GM12878 (cell line): ENCODE data around the gene CLEC16A.

ENCODE experiments used
- CTCF ChIP-seq, 3 experiments: IDR thresholded peaks in 2 of 3; conservative IDR thresholded peaks in 1 of 3; 2 replicates each; pipeline ENCODE4 v1.5.1; 2011; ENCODE audit warnings: low read depth in 3 of 3, low read length in 3 of 3, mild to moderate bottlenecking in 3 of 3, control low read depth in 2 of 3, moderate library complexity in 2 of 3, inconsistent platforms in 1 of 3, mixed read lengths in 1 of 3; ENCODE audit not compliant: control insufficient read depth in 2 of 3, insufficient read depth in 1 of 3; ENCODE audit errors: extremely low read depth in 1 of 3
- NR2C2 ChIP-seq: IDR thresholded peaks from 2 replicates; pipeline ENCODE4 v1.6.1; 2011; ENCODE audit warnings: borderline replicate concordance, low read depth; ENCODE audit not compliant: control insufficient read depth, insufficient read length
- PKNOX1 ChIP-seq: fragments of 450-650 bp; IDR thresholded peaks from 2 replicates; pipeline ENCODE4 v1.6.1; 2016; ENCODE audit warnings: mild to moderate bottlenecking
- POLR2A ChIP-seq: IDR thresholded peaks from 2 replicates; pipeline ENCODE4 v1.6.1; 2011; ENCODE audit warnings: low read depth, mild to moderate bottlenecking, low read length
- SKIL ChIP-seq: fragments of 450-650 bp; IDR thresholded peaks from 2 replicates; pipeline ENCODE4 v1.6.1; 2017; ENCODE audit warnings: mild to moderate bottlenecking, low read depth, inconsistent platforms; ENCODE audit not compliant: poor library complexity, severe bottlenecking
- TAF1 ChIP-seq: IDR thresholded peaks from 2 replicates; pipeline ENCODE4 v1.6.1; 2011; ENCODE audit warnings: mild to moderate bottlenecking, low read depth, low read length, borderline replicate concordance
- YBX1 ChIP-seq: fragments of 450-650 bp; IDR thresholded peaks from 2 replicates; pipeline ENCODE4 v1.6.1; 2016; ENCODE audit warnings: antibody characterized with exemption
- YY1 ChIP-seq: IDR thresholded peaks from 2 replicates; pipeline ENCODE4 v1.6.1; 2011; ENCODE audit warnings: low read depth, mild to moderate bottlenecking, low read length
- ZNF384 ChIP-seq: IDR thresholded peaks from 2 replicates; pipeline ENCODE4 v1.6.1; 2012; ENCODE audit warnings: low read depth, mild to moderate bottlenecking, low read length, improper control_type of control experiment, borderline replicate concordance

GRCh38 chr16:11050944-11051343 is 106.6 kb downstream of the CLEC16A start:
- no peak for TF ChIP-seq PKNOX1
- no peak for TF ChIP-seq TAF1
- no peak for TF ChIP-seq CTCF (IDR thresholded peaks at IDR 0.05 in 2 of 3, conservative IDR thresholded peaks at IDR 0.05 in 1 of 3; ENCODE audit: control insufficient read depth in 2 of 3, extremely low read depth in 1 of 3, insufficient read depth in 1 of 3, low read depth in 3 of 3, low read length in 3 of 3)
- no peak for TF ChIP-seq ZNF384
- no peak for TF ChIP-seq NR2C2
- no peak for TF ChIP-seq YBX1
- TF ChIP-seq POLR2A: no peak
- TF ChIP-seq YY1: no peak
- TF ChIP-seq SKIL: no peak
